Measurements from ENCODE around the gene BEST4. TPM values are rescaled to one million over a fixed set of nuclear protein-coding genes. Genes with fewer than 3 reads are reported as not detected.
A peak's percentile ranks its signal among the peaks of the same experiment; 100 is the strongest.

The BEST4 gene
- total and polyA plus RNA-seq, 2 of the 13 experiments (the other 11 are each of a cell fraction or from before 2014, with no cell fraction given), result 0.77 to 1.4 TPM

DNA sequence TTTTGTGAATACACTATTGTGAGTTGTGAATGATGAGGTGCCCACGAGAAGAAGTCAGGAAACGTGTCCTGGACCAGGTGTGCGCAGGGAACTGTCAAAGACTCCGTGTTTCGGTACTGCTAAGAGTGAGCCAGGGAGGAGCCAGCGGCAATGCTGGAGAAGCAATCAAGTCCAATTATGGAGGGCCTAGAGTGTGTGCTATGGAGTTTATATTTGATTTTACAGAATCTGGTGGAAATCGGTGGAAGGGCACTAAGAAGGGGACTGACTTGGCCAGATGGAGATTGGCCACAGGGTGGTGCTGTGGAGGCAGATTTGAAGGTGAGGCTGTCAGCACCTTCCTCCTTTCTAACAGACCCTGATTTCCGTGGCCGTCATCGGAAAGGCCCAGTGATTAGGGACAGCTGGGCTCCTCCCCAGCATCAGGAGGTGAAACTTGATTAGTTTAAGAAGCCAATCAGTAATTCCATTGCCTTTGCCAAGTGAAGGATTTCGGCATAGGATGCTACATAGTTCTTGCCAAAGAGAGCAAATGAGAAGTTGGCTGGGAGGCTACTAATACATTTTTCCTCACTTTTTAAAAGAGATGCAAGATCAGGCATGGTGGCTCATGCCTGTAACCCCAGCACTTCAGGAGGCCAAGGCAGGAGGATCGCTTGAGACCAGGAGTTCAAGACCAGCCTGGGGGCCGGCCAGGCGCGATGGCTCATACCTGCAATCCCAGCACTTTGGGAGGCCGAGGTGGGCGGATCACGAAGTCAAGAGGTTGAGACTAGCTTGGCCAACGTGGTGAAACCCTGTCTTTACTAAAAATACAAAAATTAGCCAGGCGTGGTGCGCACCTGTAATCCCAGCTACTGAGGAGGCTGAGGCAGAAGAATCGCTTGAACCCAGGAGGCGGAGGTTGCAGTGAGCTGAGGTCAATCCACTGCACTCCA, 48.0 kb upstream of the BEST4 start (continued):
- TF ChIP-seq, protein P1, sequence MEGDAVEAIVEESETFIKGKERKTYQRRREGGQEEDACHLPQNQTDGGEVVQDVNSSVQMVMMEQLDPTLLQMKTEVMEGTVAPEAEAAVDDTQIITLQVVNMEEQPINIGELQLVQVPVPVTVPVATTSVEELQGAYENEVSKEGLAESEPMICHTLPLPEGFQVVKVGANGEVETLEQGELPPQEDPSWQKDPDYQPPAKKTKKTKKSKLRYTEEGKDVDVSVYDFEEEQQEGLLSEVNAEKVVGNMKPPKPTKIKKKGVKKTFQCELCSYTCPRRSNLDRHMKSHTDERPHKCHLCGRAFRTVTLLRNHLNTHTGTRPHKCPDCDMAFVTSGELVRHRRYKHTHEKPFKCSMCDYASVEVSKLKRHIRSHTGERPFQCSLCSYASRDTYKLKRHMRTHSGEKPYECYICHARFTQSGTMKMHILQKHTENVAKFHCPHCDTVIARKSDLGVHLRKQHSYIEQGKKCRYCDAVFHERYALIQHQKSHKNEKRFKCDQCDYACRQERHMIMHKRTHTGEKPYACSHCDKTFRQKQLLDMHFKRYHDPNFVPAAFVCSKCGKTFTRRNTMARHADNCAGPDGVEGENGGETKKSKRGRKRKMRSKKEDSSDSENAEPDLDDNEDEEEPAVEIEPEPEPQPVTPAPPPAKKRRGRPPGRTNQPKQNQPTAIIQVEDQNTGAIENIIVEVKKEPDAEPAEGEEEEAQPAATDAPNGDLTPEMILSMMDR (CRISPR knock-in tag; IDR thresholded peaks at IDR 0.05), result peak; percentile 91
- TF ChIP-seq CBX5 (CRISPR knock-in tag; IDR thresholded peaks at IDR 0.05; ENCODE audit: borderline replicate concordance), result peak; percentile 40; the same call in 1 of the 2 replicates
- TF ChIP-seq ZNF761 (CRISPR knock-in tag; conservative IDR thresholded peaks at IDR 0.05), result no peak
- no peak for TF ChIP-seq HNRNPUL1 (IDR thresholded peaks at IDR 0.05; ENCODE audit: low read depth, low read length)
- no peak for TF ChIP-seq MED8 (CRISPR knock-in tag; IDR thresholded peaks at IDR 0.05; ENCODE audit: insufficient replicate concordance)
- TF ChIP-seq ARID5B (CRISPR knock-in tag; IDR thresholded peaks at IDR 0.05), result 0 out of 2 replicates have a peak, but pooled peaks have one; percentile 15
- no peak for TF ChIP-seq TP53 (CRISPR knock-in tag; conservative IDR thresholded peaks at IDR 0.05)
- TF ChIP-seq HNRNPH1 (optimal IDR thresholded peaks at IDR 0.05; ENCODE audit: low read depth, low read length), result no peak
- TF ChIP-seq DNMT1 (CRISPR knock-in tag; IDR thresholded peaks at IDR 0.05), result no peak
- no peak for TF ChIP-seq ZNF264 (CRISPR knock-in tag; IDR thresholded peaks at IDR 0.05)
- TF ChIP-seq FOXA1 (IDR thresholded peaks at IDR 0.05), result no peak
- no peak for TF ChIP-seq FOXA1 (CRISPR knock-in tag; IDR thresholded peaks at IDR 0.05)
- TF ChIP-seq ZNF124 (CRISPR knock-in tag; IDR thresholded peaks at IDR 0.05), result no peak
- 0 out of 2 replicates have a peak, but pooled peaks have one; percentile 33 for TF ChIP-seq ZNF691 (CRISPR knock-in tag; IDR thresholded peaks at IDR 0.05; ENCODE audit: borderline replicate concordance, low read depth)
- TF ChIP-seq ETV5 (CRISPR knock-in tag; IDR thresholded peaks at IDR 0.05; ENCODE audit: borderline replicate concordance), result peak; percentile 21; the same call in 1 of the 2 replicates
- TF ChIP-seq ATF7 (IDR thresholded peaks at IDR 0.05), result no peak
- no peak for TF ChIP-seq ATF7 (CRISPR knock-in tag; IDR thresholded peaks at IDR 0.05)
- TF ChIP-seq ZNF432 (CRISPR knock-in tag; IDR thresholded peaks at IDR 0.05; ENCODE audit: borderline replicate concordance), result no peak
- 0 out of 2 replicates have a peak, but pooled peaks have one; percentile 19 for TF ChIP-seq SMAD3 (CRISPR knock-in tag; IDR thresholded peaks at IDR 0.05)
- no peak for TF ChIP-seq NONO (IDR thresholded peaks at IDR 0.05)
- TF ChIP-seq NONO (CRISPR knock-in tag; conservative IDR thresholded peaks at IDR 0.05), result no peak
- TF ChIP-seq ZNF34 (CRISPR knock-in tag; IDR thresholded peaks at IDR 0.05; ENCODE audit: borderline replicate concordance), result no peak
- TF ChIP-seq ZBTB34 (CRISPR knock-in tag; IDR thresholded peaks at IDR 0.05), result no peak

Data from HepG2 (cell line).